Renal cortical epithelial cell (primary cell): ENCODE measurements around the gene REM2. TPM values are rescaled to one million over a fixed set of nuclear protein-coding genes. Genes with fewer than 3 reads are reported as not detected.
A peak's percentile ranks its signal among the peaks of the same experiment; 100 is the strongest.

Experiments
- DNase-seq: peaks from one replicate; pipeline ENCODE4 v3.0.0-alpha.2; 2011; ENCODE audit warnings: low read depth
- total RNA-seq: library from RNA; depleted of rRNA; stranded (reverse); fragments of >200 nt; gene quantifications from 2 replicates; pipeline ENCODE4 v1.2.3, GENCODE V29; 2014

REM2 gene
- total RNA-seq, 1 donor from 2014 or later, result 0.20 TPM

- peak; percentile 19 for DNase-seq
Measured at GRCh38 chr14:22872833-22873520, 10.0 kb upstream of the REM2 start.

- no peak for DNase-seq
Measured at GRCh38 chr14:22875003-22875747, 7.8 kb upstream of the REM2 start.

- no peak for DNase-seq
Measured at GRCh38 chr14:22875748-22876319, 7.2 kb upstream of the REM2 start.

GRCh38 chr14:22877000-22877501, 6.0 kb upstream of the REM2 start:
- no peak for DNase-seq

GRCh38 chr14:22878271-22879246, 4.5 kb upstream of the REM2 start:
- DNase-seq, result no peak

GRCh38 chr14:22882064-22882463, 958 bp upstream of the REM2 start:
- no peak for DNase-seq

- peak; percentile 51 for DNase-seq
Measured at GRCh38 chr14:22882529-22883172, 371 bp upstream of the REM2 start.

GRCh38 chr14:22884076-22884737, 1.2 kb downstream of the REM2 start:
- no peak for DNase-seq

- DNase-seq, result no peak
Measured at GRCh38 chr14:22884738-22885523, 1.9 kb downstream of the REM2 start.

GRCh38 chr14:22885975-22886374, 3.0 kb downstream of the REM2 start:
- no peak for DNase-seq

- peak; percentile 41 for DNase-seq
Measured at GRCh38 chr14:22886500-22887259, 3.7 kb downstream of the REM2 start.

GRCh38 chr14:22887260-22887989, 4.4 kb downstream of the REM2 start:
- peak; percentile 96 for DNase-seq

- DNase-seq, result no peak
Measured at GRCh38 chr14:22887990-22888378, 5.0 kb downstream of the REM2 start.

GRCh38 chr14:22888662-22889061, 5.6 kb downstream of the REM2 start:
- DNase-seq, result no peak

GRCh38 chr14:22890416-22890815, 7.4 kb downstream of the REM2 start:
- no peak for DNase-seq

GRCh38 chr14:22892488-22892887, 9.5 kb downstream of the REM2 start:
- no peak for DNase-seq

GRCh38 chr14:22893706-22894105, 10.7 kb downstream of the REM2 start:
- DNase-seq, result no peak

GRCh38 chr14:22895402-22895801, 12.4 kb downstream of the REM2 start:
- no peak for DNase-seq
